Tongue (tissue), 2 donors: ENCODE data around the gene RBM33. TPM values are rescaled to one million over a fixed set of nuclear protein-coding genes. Genes with fewer than 3 reads are reported as not detected.

Experiments used
- DNase-seq: peaks from one replicate; pipeline ENCODE4 v3.0.0-alpha.2; 2015
- total RNA-seq: library from RNA; depleted of rRNA; stranded (reverse); fragments of >200 nt; gene quantifications from one replicate; pipeline ENCODE4 v1.2.3, GENCODE V29; 2014

The RBM33 gene
- total RNA-seq, 1 donor from 2014 or later: 50.0 TPM

DNA sequence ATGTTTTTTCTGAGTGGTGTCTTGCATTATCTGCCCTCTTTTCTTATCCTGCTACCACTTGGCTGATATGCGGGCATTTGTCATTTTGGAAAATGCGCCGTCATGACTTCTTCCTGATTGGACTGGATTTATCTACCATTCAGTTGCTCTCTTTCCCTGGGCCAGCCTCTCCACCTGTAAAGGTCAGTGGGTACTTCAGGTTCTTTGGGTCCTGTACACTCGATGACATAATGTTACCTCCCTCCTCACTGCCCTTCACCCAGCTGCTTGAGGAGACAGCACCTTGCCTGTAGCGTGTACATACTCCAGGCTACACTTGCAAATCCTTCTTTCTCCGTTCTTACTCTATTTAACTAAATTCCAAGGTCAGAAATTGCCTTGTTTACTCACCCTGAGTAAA is 83.7 kb downstream of the RBM33 start:
- no peak for DNase-seq

GRCh38 chr7:155729847-155730246 is 85.4 kb downstream of the RBM33 start:
- DNase-seq: peak; percentile 29

DNA sequence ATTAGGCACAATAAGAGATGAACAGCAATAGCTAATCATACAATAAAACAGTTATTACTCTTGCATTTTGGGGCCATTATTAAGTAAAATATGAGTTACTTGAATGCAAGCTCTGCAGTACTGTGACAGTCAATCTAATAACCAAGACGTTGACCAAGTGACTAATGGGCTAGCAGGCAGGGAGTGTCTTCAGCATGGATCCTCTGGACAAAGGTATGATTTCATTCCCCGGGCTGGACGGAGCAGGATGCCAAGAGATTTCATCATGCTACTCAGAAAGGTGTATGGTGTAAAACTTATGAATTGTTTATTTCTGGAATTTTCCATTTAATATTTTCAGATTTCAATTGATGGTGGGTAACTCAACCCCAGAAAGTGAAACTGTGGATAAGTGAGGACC is 86.9 kb downstream of the RBM33 start:
- no peak for DNase-seq

GRCh38 chr7:155731871-155732270 is 87.4 kb downstream of the RBM33 start:
- DNase-seq: no peak

- DNase-seq: no peak
These were observed 87.8 kb downstream of the RBM33 start for GRCh38 chr7:155732286-155732685.

GRCh38 chr7:155733582-155734444 is 89.4 kb downstream of the RBM33 start:
- no peak for DNase-seq

DNA sequence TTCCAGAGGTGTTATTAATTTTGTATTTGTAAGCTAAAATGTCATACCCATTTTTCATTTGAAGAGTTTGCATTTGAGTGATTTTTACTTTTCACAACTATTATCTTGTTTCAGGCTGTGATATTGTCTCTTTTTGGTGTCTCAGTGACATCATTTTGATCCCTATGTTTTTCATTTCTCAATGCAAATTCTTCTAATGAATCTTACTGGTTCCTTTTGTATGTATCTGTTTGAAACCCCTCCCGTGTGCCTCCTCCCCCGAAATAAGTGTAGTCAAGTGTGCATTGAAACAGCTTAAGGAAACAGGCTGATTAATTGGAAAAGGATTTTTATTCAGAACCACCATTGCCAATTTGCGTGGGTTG is 90.0 kb downstream of the RBM33 start:
- no peak for DNase-seq

GRCh38 chr7:155735442-155736115 is 91.1 kb downstream of the RBM33 start:
- no peak for DNase-seq

- no peak for DNase-seq
These were observed 93.1 kb downstream of the RBM33 start for GRCh38 chr7:155737590-155737989.

- no peak for DNase-seq
These were observed 93.6 kb downstream of the RBM33 start for GRCh38 chr7:155738104-155738503.

GRCh38 chr7:155738652-155739537 is 94.4 kb downstream of the RBM33 start:
- DNase-seq: peak; percentile 80

- DNase-seq: no peak
These were observed 95.2 kb downstream of the RBM33 start for GRCh38 chr7:155739538-155740143.

DNA sequence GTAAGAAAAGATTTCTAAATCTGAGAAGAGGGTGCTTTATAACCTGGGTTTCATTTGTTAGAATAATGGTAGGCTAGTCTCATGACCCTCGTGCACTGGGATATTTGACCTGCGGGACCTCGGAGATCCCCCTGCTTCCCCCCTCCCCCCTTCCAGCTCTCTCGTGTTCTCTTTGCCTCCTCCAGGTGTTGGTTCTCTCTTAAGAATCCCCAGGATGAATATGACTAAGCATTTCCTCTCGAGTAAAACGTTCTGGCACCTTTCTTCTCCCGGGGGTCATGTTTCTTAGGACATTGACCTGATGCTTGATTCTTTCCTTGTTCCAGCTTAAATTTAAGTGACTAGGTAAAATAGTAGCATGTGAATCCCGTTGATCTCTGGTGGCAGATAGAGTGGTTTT is 96.6 kb downstream of the RBM33 start:
- DNase-seq: no peak

DNA sequence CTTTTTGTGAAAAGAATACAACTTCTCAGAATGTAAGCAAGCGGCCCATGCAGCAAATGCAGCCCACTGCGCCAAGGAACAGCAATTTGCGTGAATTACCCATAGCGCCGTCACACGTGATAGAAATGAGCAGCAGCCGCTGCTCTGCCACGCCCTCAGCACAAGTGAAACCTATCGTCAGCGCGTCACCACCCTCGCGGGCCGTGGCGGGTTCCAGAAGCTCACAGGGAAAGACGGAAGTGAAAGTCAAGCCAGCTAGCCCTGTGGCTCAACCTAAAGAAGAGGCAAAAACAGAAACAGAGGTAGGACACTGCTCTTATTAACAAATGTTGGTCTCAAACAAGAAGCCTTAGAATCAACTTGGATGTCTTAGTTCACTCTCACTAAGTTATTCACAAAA is 97.3 kb downstream of the RBM33 start:
- peak; percentile 13 for DNase-seq

- no peak for DNase-seq
These were observed 98.7 kb downstream of the RBM33 start for GRCh38 chr7:155743177-155743576.

- no peak for DNase-seq
These were observed 100.7 kb downstream of the RBM33 start for GRCh38 chr7:155744971-155745683.

GRCh38 chr7:155745737-155746136 is 101.3 kb downstream of the RBM33 start:
- no peak for DNase-seq

DNA sequence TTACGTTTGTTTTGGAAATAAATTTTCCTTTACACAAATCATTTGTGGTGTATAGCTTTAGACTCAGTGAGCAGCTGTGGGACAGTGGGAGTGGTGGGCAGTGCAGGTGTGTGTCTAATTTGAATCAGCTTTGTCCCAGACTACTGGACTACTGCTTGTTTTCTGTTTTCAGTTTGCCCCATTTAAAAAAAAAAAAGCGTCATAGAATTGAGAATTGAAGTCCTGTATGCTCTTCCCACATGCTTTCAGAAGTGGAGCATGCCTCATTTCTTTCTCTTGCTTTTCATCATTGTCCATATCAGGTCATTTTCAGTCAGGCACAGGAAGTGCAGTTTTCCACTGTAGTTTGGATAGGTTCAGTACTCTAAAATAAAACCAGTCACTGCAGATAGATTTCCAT is 101.7 kb downstream of the RBM33 start:
- no peak for DNase-seq

GRCh38 chr7:155747209-155747608 is 102.7 kb downstream of the RBM33 start:
- no peak for DNase-seq

- DNase-seq: no peak
These were observed 105.1 kb downstream of the RBM33 start for GRCh38 chr7:155749578-155749977.

- DNase-seq: no peak
These were observed 106.0 kb downstream of the RBM33 start for GRCh38 chr7:155750255-155751125.
